ENCODE measurements around the gene POLR2E. TPM values are rescaled to one million over a fixed set of nuclear protein-coding genes. Genes with fewer than 3 reads are reported as not detected.

The POLR2E gene
- total and polyA plus RNA-seq, 9 of the 15 experiments (the other 6 are each of a cell fraction or from before 2014, with no cell fraction given) = 3.4 to 413 (median 244) TPM

DNA sequence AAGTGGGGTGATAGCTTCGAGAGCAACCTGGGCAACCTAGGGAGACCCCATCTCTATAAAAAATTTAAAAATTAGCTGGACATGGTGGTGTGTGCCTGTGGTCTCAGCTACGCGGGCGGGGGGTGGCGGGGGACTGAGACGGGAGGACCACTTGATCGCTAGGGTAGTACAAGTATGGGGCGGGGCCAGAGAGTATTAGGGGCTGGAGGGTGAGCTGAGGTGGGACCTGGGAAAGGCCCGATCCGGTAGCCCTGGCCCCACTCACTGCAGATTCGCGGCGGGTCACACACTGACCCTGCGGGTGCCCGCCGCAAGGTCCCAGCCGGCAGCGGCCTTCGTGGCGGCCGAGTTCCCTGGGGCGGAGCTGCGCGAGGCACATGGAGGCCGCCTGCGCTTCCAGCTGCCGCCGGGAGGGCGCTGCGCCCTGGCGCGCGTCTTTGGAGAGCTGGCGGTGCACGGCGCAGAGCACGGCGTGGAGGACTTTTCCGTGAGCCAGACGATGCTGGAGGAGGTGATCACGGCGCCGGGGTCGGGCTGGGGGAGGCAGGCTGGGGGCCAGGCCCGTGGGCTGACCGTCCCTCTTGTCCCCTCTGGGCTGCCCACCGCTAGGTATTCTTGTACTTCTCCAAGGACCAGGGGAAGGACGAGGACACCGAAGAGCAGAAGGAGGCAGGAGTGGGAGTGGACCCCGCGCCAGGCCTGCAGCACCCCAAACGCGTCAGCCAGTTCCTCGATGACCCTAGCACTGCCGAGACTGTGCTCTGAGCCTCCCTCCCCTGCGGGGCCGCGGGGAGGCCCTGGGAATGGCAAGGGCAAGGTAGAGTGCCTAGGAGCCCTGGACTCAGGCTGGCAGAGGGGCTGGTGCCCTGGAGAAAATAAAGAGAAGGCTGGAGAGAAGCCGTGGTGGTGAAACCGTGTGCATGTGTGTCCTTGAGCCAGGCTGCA is 30.2 kb downstream of the POLR2E start (continued):
- no peak for TF ChIP-seq STAT5B (CRISPR knock-in tag; IDR thresholded peaks at IDR 0.05)
- TF ChIP-seq WHSC1 (IDR thresholded peaks at IDR 0.05; ENCODE audit: low read length) = no peak
- TF ChIP-seq SMAD2 (IDR thresholded peaks at IDR 0.05; ENCODE audit: low read depth, low read length) = no peak
- TF ChIP-seq ZBTB43 (CRISPR knock-in tag; IDR thresholded peaks at IDR 0.05) = no peak
- TF ChIP-seq THRB (CRISPR knock-in tag; conservative IDR thresholded peaks at IDR 0.05) = no peak
- no peak for TF ChIP-seq SAFB2 (IDR thresholded peaks at IDR 0.05; ENCODE audit: borderline replicate concordance, low read depth, low read length, severe bottlenecking)
- TF ChIP-seq ETV6 (IDR thresholded peaks at IDR 0.05; ENCODE audit: borderline replicate concordance in 1 of 2, low read depth in 2 of 2, low read length in 1 of 2) = no peak
- no peak for TF ChIP-seq ETV6 (CRISPR knock-in tag; IDR thresholded peaks at IDR 0.05; ENCODE audit: borderline replicate concordance)
- TF ChIP-seq, protein P1, sequence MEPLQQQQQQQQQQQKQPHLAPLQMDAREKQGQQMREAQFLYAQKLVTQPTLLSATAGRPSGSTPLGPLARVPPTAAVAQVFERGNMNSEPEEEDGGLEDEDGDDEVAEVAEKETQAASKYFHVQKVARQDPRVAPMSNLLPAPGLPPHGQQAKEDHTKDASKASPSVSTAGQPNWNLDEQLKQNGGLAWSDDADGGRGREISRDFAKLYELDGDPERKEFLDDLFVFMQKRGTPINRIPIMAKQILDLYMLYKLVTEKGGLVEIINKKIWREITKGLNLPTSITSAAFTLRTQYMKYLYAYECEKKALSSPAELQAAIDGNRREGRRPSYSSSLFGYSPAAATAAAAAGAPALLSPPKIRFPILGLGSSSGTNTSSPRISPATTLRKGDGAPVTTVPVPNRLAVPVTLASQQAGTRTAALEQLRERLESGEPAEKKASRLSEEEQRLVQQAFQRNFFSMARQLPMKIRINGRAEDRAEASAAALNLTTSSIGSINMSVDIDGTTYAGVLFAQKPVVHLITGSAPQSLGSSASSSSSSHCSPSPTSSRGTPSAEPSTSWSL (CRISPR knock-in tag; IDR thresholded peaks at IDR 0.05; ENCODE audit: borderline replicate concordance) = no peak
- TF ChIP-seq MLLT1 (IDR thresholded peaks at IDR 0.05) = no peak
- TF ChIP-seq ZNF354B (CRISPR knock-in tag; IDR thresholded peaks at IDR 0.05) = no peak
- peak; percentile 28 for TF ChIP-seq HMGN3 (IDR thresholded peaks at IDR 0.05; ENCODE audit: borderline replicate concordance, extremely low read depth, insufficient read length, low read depth, low read length)
- TF ChIP-seq ZNF408 (CRISPR knock-in tag; IDR thresholded peaks at IDR 0.05; ENCODE audit: low read depth) = no peak
- TF ChIP-seq, protein P2, sequence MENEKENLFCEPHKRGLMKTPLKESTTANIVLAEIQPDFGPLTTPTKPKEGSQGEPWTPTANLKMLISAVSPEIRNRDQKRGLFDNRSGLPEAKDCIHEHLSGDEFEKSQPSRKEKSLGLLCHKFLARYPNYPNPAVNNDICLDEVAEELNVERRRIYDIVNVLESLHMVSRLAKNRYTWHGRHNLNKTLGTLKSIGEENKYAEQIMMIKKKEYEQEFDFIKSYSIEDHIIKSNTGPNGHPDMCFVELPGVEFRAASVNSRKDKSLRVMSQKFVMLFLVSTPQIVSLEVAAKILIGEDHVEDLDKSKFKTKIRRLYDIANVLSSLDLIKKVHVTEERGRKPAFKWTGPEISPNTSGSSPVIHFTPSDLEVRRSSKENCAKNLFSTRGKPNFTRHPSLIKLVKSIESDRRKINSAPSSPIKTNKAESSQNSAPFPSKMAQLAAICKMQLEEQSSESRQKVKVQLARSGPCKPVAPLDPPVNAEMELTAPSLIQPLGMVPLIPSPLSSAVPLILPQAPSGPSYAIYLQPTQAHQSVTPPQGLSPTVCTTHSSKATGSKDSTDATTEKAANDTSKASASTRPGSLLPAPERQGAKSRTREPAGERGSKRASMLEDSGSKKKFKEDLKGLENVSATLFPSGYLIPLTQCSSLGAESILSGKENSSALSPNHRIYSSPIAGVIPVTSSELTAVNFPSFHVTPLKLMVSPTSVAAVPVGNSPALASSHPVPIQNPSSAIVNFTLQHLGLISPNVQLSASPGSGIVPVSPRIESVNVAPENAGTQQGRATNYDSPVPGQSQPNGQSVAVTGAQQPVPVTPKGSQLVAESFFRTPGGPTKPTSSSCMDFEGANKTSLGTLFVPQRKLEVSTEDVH (IDR thresholded peaks at IDR 0.05; ENCODE audit: low read depth, partially characterized antibody) = no peak
- no peak for TF ChIP-seq FOXP1 (CRISPR knock-in tag; IDR thresholded peaks at IDR 0.05)
- TF ChIP-seq ZNF232 (CRISPR knock-in tag; IDR thresholded peaks at IDR 0.05) = no peak
- TF ChIP-seq SOX6 (IDR thresholded peaks at IDR 0.05) = no peak
- TF ChIP-seq HIVEP1 (CRISPR knock-in tag; IDR thresholded peaks at IDR 0.05) = no peak

All from K562 (cell line).